Activated naive CD8-positive, alpha-beta T cell (primary cell): ENCODE measurements around the gene SCFD2.
"Not testable (repeated sequence)": the region's sequence is repeated elsewhere in the genome, so short reads cannot be mapped to it uniquely, and the experiment has no call there.

Experiments used
- H3K27ac Mint-ChIP-seq: one replicate; pipeline ENCODE4 v1.8.0; 2021; ENCODE audit warnings: mixed read lengths
- H3K27me3 Mint-ChIP-seq: one replicate; pipeline ENCODE4 v1.8.0; 2021; ENCODE audit warnings: mixed read lengths
- H3K36me3 Mint-ChIP-seq: one replicate; pipeline ENCODE4 v1.8.0; 2021; ENCODE audit warnings: mixed read lengths
- H3K4me1 Mint-ChIP-seq: one replicate; pipeline ENCODE4 v1.8.0; 2021; ENCODE audit warnings: low read depth, mixed read lengths
- H3K4me3 Mint-ChIP-seq: one replicate; pipeline ENCODE4 v1.8.0; 2021; ENCODE audit warnings: mild to moderate bottlenecking, mixed read lengths
- H3K9me3 Mint-ChIP-seq: one replicate; pipeline ENCODE4 v1.8.0; 2021; ENCODE audit warnings: low read depth, mixed read lengths

The SCFD2 gene

DNA sequence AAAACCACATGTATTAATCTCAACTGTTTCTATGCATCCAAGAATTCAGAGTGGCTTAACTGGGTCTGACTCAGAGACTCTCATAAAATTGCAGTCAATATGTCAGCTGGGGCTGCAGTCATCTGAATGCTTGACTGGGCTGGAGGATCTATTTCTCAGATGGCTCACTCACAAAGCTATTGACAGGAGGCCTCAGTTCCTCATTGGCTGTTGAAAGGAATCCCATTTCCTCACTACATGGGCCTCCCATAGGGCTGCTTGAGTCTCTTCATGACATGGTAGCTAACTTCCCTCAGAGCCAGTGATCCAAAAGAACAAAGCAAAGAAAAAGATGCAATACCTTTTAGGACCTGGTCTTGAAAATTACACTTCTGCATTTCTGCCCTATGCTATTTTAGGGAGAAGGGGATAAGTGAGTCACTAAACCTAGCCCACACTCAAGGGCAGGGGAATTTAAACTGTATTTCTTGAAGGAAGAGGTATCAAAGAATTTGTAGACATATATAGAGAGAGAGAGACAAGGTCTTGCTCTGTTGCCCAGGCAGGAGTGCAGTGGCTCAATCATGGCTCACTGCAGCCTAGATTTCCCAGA, 9.8 kb downstream of the SCFD2 start:
- H3K36me3 Mint-ChIP-seq = peaks cover 29% of the 10 kb centered on the region
- H3K4me3 Mint-ChIP-seq = no peak overlapping the region
- peaks cover 34% of the 10 kb centered on the region for H3K4me1 Mint-ChIP-seq
- H3K27me3 Mint-ChIP-seq = no peaks in the 10 kb centered on the region
- no peaks in the 10 kb centered on the region for H3K9me3 Mint-ChIP-seq
- peak overlapping the region; percentile 5 for H3K27ac Mint-ChIP-seq

DNA sequence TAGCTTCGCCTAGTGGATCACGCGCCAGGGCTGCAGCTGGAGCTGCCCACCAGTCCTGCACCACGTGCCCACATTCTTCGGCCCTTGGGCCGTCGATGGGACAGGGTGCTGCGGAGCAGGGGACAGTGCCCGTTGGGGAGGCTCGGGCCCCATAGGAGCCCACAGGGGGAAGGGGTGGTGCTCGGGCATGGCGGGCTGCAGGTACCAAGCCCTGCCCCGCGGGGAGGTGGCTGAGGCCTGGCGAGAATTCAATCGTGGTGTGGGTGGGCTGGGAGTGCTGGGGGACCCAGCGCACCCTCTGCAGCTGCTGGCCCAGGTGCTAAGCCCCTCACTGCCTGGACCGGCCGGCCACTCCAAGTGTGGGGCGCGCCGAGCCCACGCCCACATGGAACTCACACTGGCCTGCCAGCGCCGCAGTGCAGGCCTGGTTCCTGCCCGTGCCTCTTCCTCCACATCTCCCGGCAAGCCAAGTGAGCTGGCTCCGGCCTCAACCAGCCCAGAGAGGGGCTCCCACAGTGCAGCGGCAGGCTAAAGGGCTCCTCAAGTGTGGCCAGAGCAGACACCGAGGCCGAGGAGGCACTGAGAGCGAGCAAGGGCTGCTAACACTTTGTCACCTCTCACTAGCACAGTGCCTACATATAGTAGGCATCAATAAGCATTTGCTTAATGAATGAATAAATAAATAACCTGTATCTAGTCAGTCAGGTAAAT, 11.7 kb downstream of the SCFD2 start:
- no peak overlapping the region for H3K27ac Mint-ChIP-seq
- peaks cover 39% of the 10 kb centered on the region for H3K36me3 Mint-ChIP-seq
- H3K27me3 Mint-ChIP-seq = no peaks in the 10 kb centered on the region
- H3K9me3 Mint-ChIP-seq = no peaks in the 10 kb centered on the region
- H3K4me3 Mint-ChIP-seq = no peak overlapping the region
- peaks cover 15% of the 10 kb centered on the region for H3K4me1 Mint-ChIP-seq

DNA sequence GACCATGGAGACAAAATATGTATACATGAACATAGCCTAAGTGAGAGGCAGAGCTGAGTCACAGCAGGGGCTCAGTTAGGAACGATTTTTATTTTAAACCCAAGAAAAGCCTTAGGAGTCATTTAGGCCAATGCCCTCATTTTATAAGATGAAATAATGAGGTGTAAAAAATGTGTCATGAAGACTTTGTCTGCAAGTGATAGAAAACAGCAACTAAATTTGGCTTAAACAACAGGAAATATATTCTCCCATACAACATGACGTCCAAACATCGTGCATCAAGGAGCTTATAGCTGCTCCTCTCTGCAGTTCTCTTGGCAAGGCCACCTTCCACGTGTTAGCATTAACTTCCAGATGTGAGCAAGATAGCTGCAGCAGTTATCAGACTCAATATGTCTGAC, 16.8 kb downstream of the SCFD2 start:
- Mint-ChIP-seq H3K27ac (no peak overlapping the region), H3K36me3 (peaks cover 46% of the 10 kb centered on the region), H3K4me1 (no peaks in the 10 kb centered on the region), H3K27me3 (no peaks in the 10 kb centered on the region), H3K4me3 (no peak overlapping the region), H3K9me3 (no peaks in the 10 kb centered on the region)

DNA sequence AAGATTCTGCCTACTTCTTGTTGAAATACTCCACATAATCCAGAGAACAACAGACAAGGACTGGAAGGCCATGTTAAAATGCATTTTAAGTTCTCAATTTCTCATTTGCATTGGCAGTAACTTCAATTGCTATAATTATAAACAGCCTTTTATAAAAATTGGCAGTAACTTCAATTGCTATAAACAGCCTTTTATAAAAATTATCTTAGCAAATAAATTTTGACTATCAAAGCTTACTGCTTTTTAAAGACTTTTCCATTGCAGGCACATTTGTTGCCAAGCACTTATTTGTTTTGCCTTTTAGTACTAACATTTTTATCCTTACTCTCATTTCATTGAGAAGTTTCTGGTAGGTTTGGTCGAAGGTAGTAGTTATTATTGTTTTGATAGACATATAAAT, 17.8 kb downstream of the SCFD2 start:
- Mint-ChIP-seq H3K27ac (no peak overlapping the region), H3K27me3 (no peaks in the 10 kb centered on the region), H3K36me3 (peaks cover 52% of the 10 kb centered on the region)

DNA sequence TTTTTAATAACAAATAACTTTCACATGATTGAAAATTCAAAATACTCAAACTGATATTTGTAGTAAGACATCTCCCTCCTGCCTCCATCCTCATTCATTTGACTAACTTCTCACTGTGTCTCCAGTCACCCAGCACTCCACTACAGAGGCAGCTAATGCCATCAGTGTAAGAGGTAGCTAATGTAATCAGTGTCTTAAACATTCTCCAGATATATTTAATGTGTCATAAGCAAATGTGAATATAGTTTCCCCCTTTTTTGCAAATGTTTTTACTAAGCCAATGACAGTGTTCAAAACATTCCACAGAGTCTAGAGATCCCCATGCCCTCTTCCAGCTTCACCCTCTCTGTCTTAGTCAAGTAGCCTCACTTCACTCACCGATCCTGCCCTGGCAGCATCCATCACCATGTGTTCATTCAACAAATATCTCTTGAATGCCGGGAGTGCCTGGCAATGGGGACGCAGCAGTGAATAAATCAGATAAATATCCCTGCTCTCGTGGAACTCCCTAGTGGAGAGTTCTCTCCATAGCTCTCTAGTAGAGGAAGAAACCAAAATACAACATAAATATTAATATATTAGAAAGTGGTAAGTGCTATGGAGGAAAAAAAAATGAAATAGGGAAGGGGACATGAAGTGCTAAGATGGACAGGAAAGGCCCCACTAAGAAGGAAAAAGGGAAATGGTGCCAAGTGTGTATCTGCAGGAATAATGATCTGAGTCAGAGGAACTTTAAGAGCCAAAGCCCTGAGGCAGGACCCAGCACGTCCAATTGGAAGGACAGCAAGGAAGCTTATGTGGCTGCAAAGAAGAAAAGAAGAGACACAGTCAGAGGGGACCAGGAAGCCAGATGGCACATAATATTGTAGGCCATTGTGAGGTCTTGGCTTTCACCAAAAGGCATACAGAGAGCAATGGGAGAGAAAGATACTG, 18.7 kb downstream of the SCFD2 start:
- no peak overlapping the region for H3K27ac Mint-ChIP-seq
- H3K4me1 Mint-ChIP-seq = peaks cover 12% of the 10 kb centered on the region
- H3K27me3 Mint-ChIP-seq = no peaks in the 10 kb centered on the region
- peaks cover 50% of the 10 kb centered on the region for H3K36me3 Mint-ChIP-seq
- H3K9me3 Mint-ChIP-seq = peaks cover 5% of the 10 kb centered on the region
- H3K4me3 Mint-ChIP-seq = no peak overlapping the region

More for the DNA sequence above, 17.8 kb downstream of the SCFD2 start:
- H3K4me1 Mint-ChIP-seq = peaks cover 7% of the 10 kb centered on the region
- no peaks in the 10 kb centered on the region for H3K9me3 Mint-ChIP-seq
- H3K4me3 Mint-ChIP-seq = no peak overlapping the region

DNA sequence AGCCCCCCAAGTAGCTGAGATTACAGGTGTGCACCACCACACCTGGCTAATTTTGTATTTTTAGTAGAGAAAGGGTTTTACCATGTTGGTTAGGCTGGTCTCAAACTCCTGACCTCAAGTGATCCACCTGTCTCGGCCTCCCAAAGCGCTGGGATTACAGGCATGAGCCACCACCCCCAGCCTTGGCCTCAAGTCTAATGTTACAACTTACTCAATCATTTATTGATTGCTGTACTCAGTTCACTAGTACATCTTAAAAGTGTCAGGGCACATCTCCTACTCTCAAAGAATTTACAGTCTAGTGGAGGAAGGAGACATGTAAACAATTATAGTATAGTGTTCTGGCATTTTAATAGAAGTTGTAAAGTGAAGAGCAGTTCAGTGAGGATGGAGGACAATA, 19.5 kb downstream of the SCFD2 start:
- peaks cover 13% of the 10 kb centered on the region for H3K4me1 Mint-ChIP-seq
- not testable (repeated sequence) for H3K4me3 Mint-ChIP-seq, H3K27me3 Mint-ChIP-seq, H3K27ac Mint-ChIP-seq, H3K9me3 Mint-ChIP-seq
- peaks cover 51% of the 10 kb centered on the region for H3K36me3 Mint-ChIP-seq

DNA sequence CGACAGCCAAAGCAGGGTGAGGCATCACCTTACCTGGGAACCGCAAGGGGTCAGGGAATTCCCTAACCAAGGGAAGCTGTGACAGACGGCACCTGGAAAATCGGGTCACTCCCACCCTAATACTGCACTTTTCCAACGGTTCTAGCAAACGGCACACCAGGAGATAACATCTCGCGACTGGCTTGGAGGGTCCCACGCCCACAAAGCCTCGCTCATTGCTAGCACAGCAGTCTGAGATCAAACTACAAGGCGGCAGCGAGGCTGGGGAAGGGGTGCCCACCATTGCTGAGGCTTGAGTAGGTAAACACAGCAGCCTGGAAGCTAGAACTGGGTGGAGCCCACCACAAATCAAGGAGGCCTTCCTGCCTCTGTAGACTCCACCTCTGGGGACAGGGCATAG, 25.7 kb downstream of the SCFD2 start:
- not testable (repeated sequence) for H3K27me3 Mint-ChIP-seq, H3K9me3 Mint-ChIP-seq, H3K27ac Mint-ChIP-seq, H3K4me3 Mint-ChIP-seq
- Mint-ChIP-seq H3K4me1 (peaks cover 27% of the 10 kb centered on the region), H3K36me3 (peaks cover 32% of the 10 kb centered on the region)

DNA sequence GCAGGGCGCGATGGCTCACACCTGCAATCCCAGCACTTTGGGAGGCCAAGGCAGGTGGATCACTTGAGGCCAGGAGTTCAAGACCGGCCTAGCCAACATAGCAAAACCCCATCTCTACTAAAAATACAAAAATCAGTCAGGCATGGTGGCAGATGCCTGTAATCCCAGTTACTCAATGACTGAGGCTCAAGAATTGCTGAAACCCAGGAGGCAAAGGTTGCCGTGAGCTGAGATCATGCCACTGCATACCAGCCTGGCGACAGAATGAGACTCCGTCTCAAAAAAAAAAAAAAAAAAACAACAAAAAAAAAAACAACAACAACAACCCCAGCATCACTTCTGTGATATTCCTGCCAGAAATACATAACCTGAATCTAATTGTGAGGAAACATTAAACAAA, 30.9 kb downstream of the SCFD2 start:
- peaks cover 14% of the 10 kb centered on the region for H3K36me3 Mint-ChIP-seq
- H3K4me3 Mint-ChIP-seq, H3K27ac Mint-ChIP-seq, H3K9me3 Mint-ChIP-seq, H3K4me1 Mint-ChIP-seq, H3K27me3 Mint-ChIP-seq: not testable (repeated sequence)

DNA sequence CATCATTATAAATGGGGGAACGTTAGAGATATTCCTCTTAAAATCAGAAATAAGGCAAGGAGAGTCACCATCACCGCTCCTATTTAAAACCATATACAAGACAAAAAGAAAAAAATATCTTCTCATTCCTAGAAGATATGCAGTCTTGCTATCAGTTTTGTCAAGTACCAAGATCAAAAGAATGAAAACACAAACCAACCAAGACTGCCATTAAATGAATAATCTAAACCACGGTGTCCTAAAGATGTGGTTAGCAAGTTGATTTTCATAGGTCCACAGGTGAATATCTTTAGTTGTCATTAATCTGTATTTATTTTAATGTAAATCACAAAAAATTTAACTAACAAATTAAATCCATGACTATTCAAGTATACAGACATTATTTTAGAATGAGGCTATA, 39.3 kb downstream of the SCFD2 start:
- H3K36me3 Mint-ChIP-seq = peaks cover 7% of the 10 kb centered on the region
- no peaks in the 10 kb centered on the region for H3K27me3 Mint-ChIP-seq
- no peak overlapping the region for H3K4me3 Mint-ChIP-seq
- H3K27ac Mint-ChIP-seq = no peak overlapping the region
- H3K9me3 Mint-ChIP-seq = no peaks in the 10 kb centered on the region
- H3K4me1 Mint-ChIP-seq = peaks cover 32% of the 10 kb centered on the region

DNA sequence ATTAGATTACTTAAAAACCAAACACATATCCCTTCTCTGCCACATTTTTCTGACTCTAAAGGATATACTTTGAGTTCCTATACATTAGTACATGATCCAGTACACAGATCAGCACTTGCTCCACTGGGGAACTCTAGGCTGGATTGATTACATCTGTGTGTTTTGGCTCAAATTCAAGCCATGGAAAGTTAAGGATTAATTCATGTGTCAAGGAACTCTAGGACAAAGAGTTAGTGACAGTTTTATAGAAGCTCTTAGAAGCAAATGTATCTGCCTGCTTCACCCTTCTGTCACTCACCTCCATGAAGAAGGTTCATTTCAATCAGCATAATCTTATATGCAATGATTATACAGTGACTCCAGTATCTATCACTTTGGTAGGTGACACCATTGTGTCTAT, 43.2 kb downstream of the SCFD2 start:
- Mint-ChIP-seq H3K9me3 (no peaks in the 10 kb centered on the region), H3K27ac (no peak overlapping the region), H3K4me1 (peaks cover 41% of the 10 kb centered on the region), H3K27me3 (no peaks in the 10 kb centered on the region), H3K36me3 (peaks cover 7% of the 10 kb centered on the region), H3K4me3 (no peak overlapping the region)

DNA sequence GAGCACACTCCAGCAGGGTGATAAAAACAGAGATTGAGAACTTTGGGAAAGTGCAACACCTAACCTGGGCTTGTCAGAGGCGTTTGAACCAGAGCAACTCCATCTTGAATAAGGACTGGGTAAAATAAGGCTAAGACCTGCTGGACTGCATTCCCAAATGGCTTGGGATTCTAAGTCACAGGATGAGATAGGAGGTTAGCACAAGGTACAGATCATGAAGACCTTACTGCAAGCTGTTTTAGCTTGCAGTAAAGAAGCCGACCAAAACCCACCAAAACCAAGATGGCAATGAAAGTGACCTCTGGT, 43.9 kb downstream of the SCFD2 start:
- Mint-ChIP-seq H3K4me3 (no peak overlapping the region), H3K27me3 (no peaks in the 10 kb centered on the region), H3K4me1 (peaks cover 41% of the 10 kb centered on the region), H3K27ac (no peak overlapping the region), H3K9me3 (no peaks in the 10 kb centered on the region), H3K36me3 (peaks cover 3% of the 10 kb centered on the region)

DNA sequence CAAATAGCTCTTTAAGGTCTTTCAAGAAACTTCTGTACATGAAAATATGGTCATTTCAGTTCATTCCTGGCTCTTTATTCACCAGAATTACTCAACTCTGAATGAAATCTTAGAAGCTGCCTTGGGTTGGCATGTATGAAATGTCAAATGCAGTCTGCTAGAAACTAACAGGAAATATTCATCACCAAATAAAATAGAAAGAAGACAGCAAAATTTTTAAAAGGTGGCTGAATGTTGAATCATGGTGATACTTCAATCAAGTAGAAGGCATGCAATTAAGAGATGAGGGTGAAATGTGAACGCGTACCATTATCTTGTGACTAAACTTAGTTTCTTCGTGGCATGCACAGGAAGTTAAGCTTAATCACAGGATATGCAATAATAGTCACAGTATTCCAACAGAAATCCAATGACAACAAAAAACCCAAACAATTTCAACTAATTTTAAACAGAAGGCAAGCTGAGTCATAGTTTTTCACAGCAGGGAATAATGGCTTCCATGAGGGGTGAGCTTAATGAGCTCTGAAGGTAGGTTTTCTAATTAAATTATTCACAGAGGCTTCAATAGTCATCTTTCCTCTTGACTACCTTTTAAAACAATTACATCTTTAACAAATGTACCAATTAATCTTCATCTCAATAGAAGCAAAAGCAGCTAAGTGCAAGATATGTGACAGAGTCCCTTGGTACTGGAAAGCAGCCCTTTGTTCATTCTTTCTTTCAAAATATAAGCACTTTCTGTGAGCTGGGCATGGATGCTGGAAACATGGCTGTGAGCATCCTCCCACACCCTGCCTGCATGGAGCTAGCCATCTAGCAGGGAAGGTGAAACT, 44.5 kb downstream of the SCFD2 start:
- H3K27ac Mint-ChIP-seq = peak overlapping the region; percentile 31
- H3K4me3 Mint-ChIP-seq = peak overlapping the region; percentile 3
- H3K9me3 Mint-ChIP-seq = no peaks in the 10 kb centered on the region
- no peaks in the 10 kb centered on the region for H3K27me3 Mint-ChIP-seq
- H3K36me3 Mint-ChIP-seq = peaks cover 3% of the 10 kb centered on the region
- peaks cover 39% of the 10 kb centered on the region for H3K4me1 Mint-ChIP-seq

DNA sequence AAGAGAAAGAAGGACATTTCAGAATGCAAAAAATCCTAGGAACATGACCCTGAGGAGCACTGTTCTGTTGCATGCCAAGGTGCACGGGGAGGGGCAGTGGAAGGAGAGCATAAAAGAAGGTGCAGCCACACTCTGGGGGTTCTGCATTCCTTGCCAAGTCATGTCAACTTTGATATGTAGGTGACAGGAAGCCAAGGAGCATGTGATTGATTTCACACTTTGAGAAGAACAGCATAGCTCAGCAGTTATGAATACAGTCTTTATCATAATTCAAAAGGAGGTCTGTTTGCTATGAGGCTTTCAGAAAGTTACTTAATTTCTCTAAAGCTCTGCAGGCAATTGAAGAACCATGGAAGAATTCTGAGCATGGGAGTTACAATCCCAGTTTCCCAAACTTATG, 50.6 kb downstream of the SCFD2 start:
- no peak overlapping the region for H3K27ac Mint-ChIP-seq
- H3K9me3 Mint-ChIP-seq = no peaks in the 10 kb centered on the region
- no peaks in the 10 kb centered on the region for H3K27me3 Mint-ChIP-seq
- H3K4me1 Mint-ChIP-seq = peaks cover 30% of the 10 kb centered on the region
- H3K36me3 Mint-ChIP-seq = peaks cover 10% of the 10 kb centered on the region
- H3K4me3 Mint-ChIP-seq = no peak overlapping the region

DNA sequence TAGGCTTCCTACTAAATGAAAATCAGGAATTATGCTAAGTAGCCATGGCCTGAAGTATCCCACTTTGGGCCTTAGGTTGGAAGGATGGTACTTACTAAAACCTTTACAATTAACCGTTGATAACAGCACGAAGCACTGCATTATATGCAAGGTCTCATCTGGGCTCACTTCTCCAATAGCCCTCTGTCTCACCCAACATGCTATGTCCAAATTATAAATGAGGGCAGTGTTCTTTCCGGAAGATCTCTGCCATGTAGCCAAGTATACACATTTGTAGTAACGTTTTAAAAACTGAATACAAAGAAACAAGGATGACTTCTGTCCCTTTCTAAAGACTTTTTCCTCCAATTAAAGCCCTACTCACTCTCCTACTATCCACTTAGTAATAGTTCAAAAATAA, 51.6 kb downstream of the SCFD2 start:
- Mint-ChIP-seq H3K4me1 (peaks cover 34% of the 10 kb centered on the region), H3K27ac (no peak overlapping the region), H3K27me3 (no peaks in the 10 kb centered on the region), H3K9me3 (no peaks in the 10 kb centered on the region), H3K36me3 (peaks cover 16% of the 10 kb centered on the region), H3K4me3 (no peak overlapping the region)

DNA sequence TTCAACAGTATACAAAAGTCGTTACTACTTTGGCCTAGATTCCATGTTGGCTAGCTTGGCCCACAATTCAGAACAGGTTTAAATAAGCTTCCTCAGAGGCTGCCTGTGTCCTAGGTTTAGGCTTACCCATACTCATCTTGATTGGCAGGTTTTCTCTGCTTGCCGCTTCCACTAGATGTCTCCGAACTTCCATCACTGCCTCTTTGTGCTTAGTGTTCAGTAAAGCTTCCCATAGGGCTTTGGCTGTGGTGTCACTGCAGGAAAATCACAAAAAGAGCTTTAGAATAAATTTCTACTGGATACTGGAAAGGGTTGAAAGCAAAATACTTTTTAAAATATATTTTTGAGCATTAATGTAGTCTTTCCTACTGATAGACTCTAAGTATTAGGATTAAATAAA, 52.4 kb downstream of the SCFD2 start:
- H3K27ac Mint-ChIP-seq = no peak overlapping the region
- H3K9me3 Mint-ChIP-seq = no peaks in the 10 kb centered on the region
- H3K27me3 Mint-ChIP-seq = no peaks in the 10 kb centered on the region
- peaks cover 18% of the 10 kb centered on the region for H3K36me3 Mint-ChIP-seq
- no peak overlapping the region for H3K4me3 Mint-ChIP-seq
- peaks cover 34% of the 10 kb centered on the region for H3K4me1 Mint-ChIP-seq
